ENCODE results near the gene ZNF385B.

DNA sequence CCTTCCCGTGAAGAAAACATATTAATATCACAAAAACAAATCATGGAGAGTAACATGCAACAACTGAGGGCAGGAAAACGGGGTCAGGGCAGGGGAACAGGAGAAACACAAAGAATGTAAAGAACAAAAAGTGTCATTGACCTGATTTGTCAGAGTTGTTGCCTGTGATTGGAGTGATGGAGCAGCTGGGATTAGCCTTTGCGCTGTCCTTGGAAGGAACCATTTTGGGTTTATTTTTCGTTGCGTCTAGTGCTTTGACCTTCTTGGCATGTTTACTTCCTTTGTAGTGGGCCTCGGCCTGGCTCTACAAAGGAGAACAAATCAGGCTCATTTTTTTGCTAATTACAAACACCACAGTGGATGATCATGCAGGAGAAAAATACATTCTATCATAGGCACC, 378.3 kb downstream of the ZNF385B start:
- TF ChIP-seq, protein P1, sequence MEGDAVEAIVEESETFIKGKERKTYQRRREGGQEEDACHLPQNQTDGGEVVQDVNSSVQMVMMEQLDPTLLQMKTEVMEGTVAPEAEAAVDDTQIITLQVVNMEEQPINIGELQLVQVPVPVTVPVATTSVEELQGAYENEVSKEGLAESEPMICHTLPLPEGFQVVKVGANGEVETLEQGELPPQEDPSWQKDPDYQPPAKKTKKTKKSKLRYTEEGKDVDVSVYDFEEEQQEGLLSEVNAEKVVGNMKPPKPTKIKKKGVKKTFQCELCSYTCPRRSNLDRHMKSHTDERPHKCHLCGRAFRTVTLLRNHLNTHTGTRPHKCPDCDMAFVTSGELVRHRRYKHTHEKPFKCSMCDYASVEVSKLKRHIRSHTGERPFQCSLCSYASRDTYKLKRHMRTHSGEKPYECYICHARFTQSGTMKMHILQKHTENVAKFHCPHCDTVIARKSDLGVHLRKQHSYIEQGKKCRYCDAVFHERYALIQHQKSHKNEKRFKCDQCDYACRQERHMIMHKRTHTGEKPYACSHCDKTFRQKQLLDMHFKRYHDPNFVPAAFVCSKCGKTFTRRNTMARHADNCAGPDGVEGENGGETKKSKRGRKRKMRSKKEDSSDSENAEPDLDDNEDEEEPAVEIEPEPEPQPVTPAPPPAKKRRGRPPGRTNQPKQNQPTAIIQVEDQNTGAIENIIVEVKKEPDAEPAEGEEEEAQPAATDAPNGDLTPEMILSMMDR (IDR thresholded peaks at IDR 0.05; ENCODE audit: insufficient read depth, low read length, poor library complexity, severe bottlenecking): no peak
- TF ChIP-seq EZH2phosphoT487 (conservative IDR thresholded peaks at IDR 0.05; ENCODE audit: low read length): no peak
